GM19240 (cell line): ENCODE data around the gene HOXA5.

Experiments
- DNase-seq: peaks from one replicate; pipeline ENCODE4 v3.0.0; 2011; ENCODE audit warnings: low spot score; ENCODE audit not compliant: insufficient read length

Gene HOXA5

GRCh38 chr7:27182861-27183681 is 39.6 kb upstream of the HOXA5 start:
- no peak for DNase-seq

- no peak for DNase-seq
Observed at GRCh38 chr7:27182285-27182841, 38.9 kb upstream of the HOXA5 start.

- DNase-seq, result no peak
Observed at GRCh38 chr7:27181795-27182275, 38.4 kb upstream of the HOXA5 start.

GRCh38 chr7:27180431-27181420 is 37.2 kb upstream of the HOXA5 start:
- DNase-seq, result no peak

- no peak for DNase-seq
Observed at GRCh38 chr7:27179503-27180430, 36.3 kb upstream of the HOXA5 start.

GRCh38 chr7:27179030-27179429 is 35.5 kb upstream of the HOXA5 start:
- no peak for DNase-seq

GRCh38 chr7:27178366-27178765 is 34.9 kb upstream of the HOXA5 start:
- no peak for DNase-seq

- DNase-seq, result no peak
Observed at GRCh38 chr7:27177795-27178320, 34.4 kb upstream of the HOXA5 start.

GRCh38 chr7:27176962-27177794 is 33.7 kb upstream of the HOXA5 start:
- DNase-seq, result no peak

GRCh38 chr7:27176524-27176845 is 33.0 kb upstream of the HOXA5 start:
- no peak for DNase-seq

- DNase-seq, result no peak
Observed at GRCh38 chr7:27175626-27176523, 32.4 kb upstream of the HOXA5 start.

- no peak for DNase-seq
Observed at GRCh38 chr7:27174874-27175625, 31.6 kb upstream of the HOXA5 start.

GRCh38 chr7:27173956-27174873 is 30.7 kb upstream of the HOXA5 start, which contains the start of gene HOXA10:
Gene HOXA10 (minus strand): TSS chr7:27174320. CDS start chr7:27174306, 14 bp downstream.
- no peak for DNase-seq

GRCh38 chr7:27173511-27173955 is 30.1 kb upstream of the HOXA5 start:
- DNase-seq, result no peak

- DNase-seq, result no peak
Observed at GRCh38 chr7:27172823-27173510, 29.5 kb upstream of the HOXA5 start.

- DNase-seq, result no peak
Observed at GRCh38 chr7:27172315-27172774, 28.9 kb upstream of the HOXA5 start.
